IMR-90 (cell line): ENCODE data around the gene SUGCT. TPM values are rescaled to one million over a fixed set of nuclear protein-coding genes. Genes with fewer than 3 reads are reported as not detected.

ENCODE experiments used
- ATAC-seq: fragments of 200-7000 bp; cut with Tn5 transposase; 2 replicates; pipeline ENCODE4 v1.9.1; 2020; ENCODE audit warnings: low read depth, mild to moderate bottlenecking, moderate library complexity
- BruUV-seq: library from RNA; stranded (reverse); fragments of 400-500 nt; replicated peaks from 2 replicates; lab custom pipeline; 2021; lab: Mats Ljungman, UMichigan
- CTCF ChIA-PET: fragments of 300-600 bp; formaldehyde crosslinking; extraction: SDS; loops from one replicate; lab custom pipeline; 2021; ENCODE audit warnings: antibody characterized with exemption; lab: Yijun Ruan, JAX
- POLR2A ChIA-PET: fragments of 300-600 bp; sonication (Branson Sonifier 250); formaldehyde crosslinking; loops from one replicate; lab custom pipeline; 2022; ENCODE audit warnings: antibody characterized with exemption; ENCODE audit not compliant: unreplicated experiment; lab: Charles Lee
- DNase-seq: peaks from one replicate; pipeline ENCODE4 v3.0.0; 2013
- H2AFZ ChIP-seq: replicated peaks from 2 replicates; pipeline ENCODE3; 2013; ENCODE audit warnings: low read length, mild to moderate bottlenecking; ENCODE audit not compliant: poor library complexity
- H2AK5ac ChIP-seq: 2 replicates; pipeline ENCODE4 v1.6.1; 2013; ENCODE audit warnings: low read depth, low read length, inconsistent platforms
- H2AK9ac ChIP-seq: replicated peaks from 2 replicates; pipeline ENCODE3; 2013; ENCODE audit warnings: mild to moderate bottlenecking, low read depth, low read length, moderate library complexity; ENCODE audit not compliant: poor library complexity
- H2BK120ac ChIP-seq: 2 replicates; pipeline ENCODE4 v1.6.1; 2013; ENCODE audit warnings: low read depth, low read length, inconsistent platforms
- H2BK15ac ChIP-seq: 3 replicates; pipeline ENCODE4 v1.6.1; 2013; ENCODE audit warnings: low read depth, low read length, inconsistent platforms
- H2BK20ac ChIP-seq: 2 replicates; pipeline ENCODE4 v1.6.1; 2013; ENCODE audit warnings: low read depth, mild to moderate bottlenecking, inconsistent platforms, low read length, moderate library complexity
- H2BK5ac ChIP-seq: 2 replicates; pipeline ENCODE4 v1.6.1; 2013; ENCODE audit warnings: mild to moderate bottlenecking, low read depth, low read length, inconsistent platforms; ENCODE audit not compliant: poor library complexity, severe bottlenecking
- H3K14ac ChIP-seq: replicated peaks from 2 replicates; pipeline ENCODE4 v1.6.1; 2013; ENCODE audit warnings: low read depth, low read length, inconsistent platforms
- H3K18ac ChIP-seq: 2 replicates; pipeline ENCODE4 v1.6.1; 2013; ENCODE audit warnings: low read depth, low read length, control low read depth
- H3K23ac ChIP-seq: 2 replicates; pipeline ENCODE4 v1.6.1; 2013; ENCODE audit warnings: low read depth, low read length, inconsistent platforms
- H3K27ac ChIP-seq: 2 replicates; pipeline ENCODE4 v1.5.1; 2013; ENCODE audit warnings: mild to moderate bottlenecking, control low read depth, low read length; ENCODE audit not compliant: insufficient read depth
- H3K27me3 ChIP-seq: 2 replicates; pipeline ENCODE4 v1.6.1; 2013; ENCODE audit warnings: low read length; ENCODE audit not compliant: control insufficient read depth, insufficient read depth
- H3K36me3 ChIP-seq: 2 replicates; pipeline ENCODE4 v1.6.1; 2013; ENCODE audit warnings: low read length, mixed read lengths; ENCODE audit not compliant: control insufficient read depth, insufficient read depth
- H3K4ac ChIP-seq: 2 replicates; pipeline ENCODE4 v1.6.1; 2013; ENCODE audit warnings: low read depth, low read length, inconsistent platforms
- H3K4me1 ChIP-seq: 2 replicates; pipeline ENCODE4 v1.6.1; 2013; ENCODE audit warnings: low read length, mixed read lengths; ENCODE audit not compliant: control insufficient read depth, insufficient read depth
- H3K4me2 ChIP-seq: 2 replicates; pipeline ENCODE4 v1.6.1; 2013; ENCODE audit warnings: low read depth, mild to moderate bottlenecking, control low read depth, low read length, moderate library complexity
- H3K4me3 ChIP-seq: 2 replicates; pipeline ENCODE4 v1.5.1; 2013; ENCODE audit warnings: low read depth, mild to moderate bottlenecking, control low read depth, low read length, moderate library complexity; ENCODE audit not compliant: insufficient read depth
- H3K56ac ChIP-seq: 2 replicates; pipeline ENCODE4 v1.6.1; 2013; ENCODE audit warnings: low read length, inconsistent platforms; ENCODE audit not compliant: insufficient read depth; ENCODE audit errors: extremely low read depth
- H3K79me1 ChIP-seq, 2 experiments: 2 replicates each; pipeline ENCODE4 v1.6.1; 2013; ENCODE audit warnings: low read length in 2 of 2, inconsistent platforms in 1 of 2, low read depth in 1 of 2
- H3K9ac ChIP-seq: 2 replicates; pipeline ENCODE4 v1.6.1; 2013; ENCODE audit warnings: low read depth, low read length, control low read depth
- H3K9me1 ChIP-seq: 2 replicates; pipeline ENCODE4 v1.6.1; 2013; ENCODE audit warnings: low read length, inconsistent platforms; ENCODE audit not compliant: insufficient read depth
- H3K9me3 ChIP-seq: 2 replicates; pipeline ENCODE4 v1.6.1; 2013; ENCODE audit warnings: low read length; ENCODE audit not compliant: control insufficient read depth, insufficient read depth
- H4K20me1 ChIP-seq: 2 replicates; pipeline ENCODE4 v1.6.1; 2013; ENCODE audit warnings: low read length, inconsistent platforms; ENCODE audit not compliant: insufficient read depth
- H4K5ac ChIP-seq: 2 replicates; pipeline ENCODE4 v1.6.1; 2013; ENCODE audit warnings: mild to moderate bottlenecking, low read depth, low read length, control low read depth
- H4K8ac ChIP-seq, 2 experiments: 2 replicates each; pipeline ENCODE4 v1.6.1; 2013; ENCODE audit warnings: low read depth in 2 of 2, low read length in 2 of 2, control low read depth in 1 of 2, inconsistent platforms in 1 of 2
- H4K91ac ChIP-seq: 2 replicates; pipeline ENCODE4 v1.6.1; 2013; ENCODE audit warnings: low read depth, low read length, inconsistent platforms; ENCODE audit not compliant: insufficient read depth
- BHLHE40 ChIP-seq: fragments of 150-350 bp; IDR thresholded peaks from 2 replicates; pipeline ENCODE4 v1.6.1; 2016; ENCODE audit warnings: mild to moderate bottlenecking, low read depth, low read length
- CEBPB ChIP-seq: IDR thresholded peaks from 2 replicates; pipeline ENCODE4 v1.6.1; 2012; ENCODE audit warnings: low read depth, low read length, improper control_type of control experiment
- CHD1 ChIP-seq: IDR thresholded peaks from 2 replicates; pipeline ENCODE4 v1.6.1; 2012; ENCODE audit warnings: low read depth, low read length, improper control_type of control experiment
- FOS ChIP-seq: fragments of 150-350 bp; IDR thresholded peaks from 2 replicates; pipeline ENCODE4 v1.6.1; 2016; ENCODE audit warnings: low read depth, low read length
- MAZ ChIP-seq: IDR thresholded peaks from 2 replicates; pipeline ENCODE4 v1.6.1; 2012; ENCODE audit warnings: low read depth, mild to moderate bottlenecking, low read length, improper control_type of control experiment, moderate library complexity, borderline replicate concordance
- MXI1 ChIP-seq: IDR thresholded peaks from 2 replicates; pipeline ENCODE4 v1.6.1; 2012; ENCODE audit warnings: low read depth, mild to moderate bottlenecking, low read length, moderate library complexity, borderline replicate concordance
- POLR2A ChIP-seq: IDR thresholded peaks from 2 replicates; pipeline ENCODE4 v1.6.1; 2012; ENCODE audit warnings: mild to moderate bottlenecking, low read depth, low read length
- RCOR1 ChIP-seq: IDR thresholded peaks from 2 replicates; pipeline ENCODE4 v1.6.1; 2012; ENCODE audit warnings: mild to moderate bottlenecking, low read length, improper control_type of control experiment; ENCODE audit not compliant: insufficient replicate concordance
- WGBS, 2 experiments: methylation state at CpG; one replicate each; pipeline versions ENCODE4 v1.1.5 to v1.1.7; 2013; ENCODE audit warnings: missing lambda C conversion rate in 2 of 2; ENCODE audit not compliant: insufficient read length in 1 of 2; ENCODE audit errors: extremely low coverage in 2 of 2; 5-methylcytosine and 5-hydroxymethylcytosine counted together
- dilution Hi-C: fragments of 300-500 bp; cut with HindIII; formaldehyde crosslinking; loops from one replicate; pipeline ENCODE4 v1.14.3; 2018; ENCODE audit warnings: low sequenced_read_pairs; ENCODE audit not compliant: unreplicated experiment
- in situ Hi-C: fragments of 300-500 bp; cut with MboI; formaldehyde crosslinking; loops from 3 replicates; pipeline ENCODE4 v1.14.3; 2019; ENCODE audit warnings: low sequenced_read_pairs, inconsistent platforms, mixed read lengths
- intact Hi-C: fragments of 100-400 bp; cut with micrococcal nuclease; formaldehyde crosslinking; loops from 2 replicates; pipeline ENCODE4 v1.10.0; 2022
- polyA plus RNA-seq, 3 experiments: library from polyadenylated mRNA; depleted of rRNA; stranded (reverse); fragments of >200 nt; gene quantifications; 2 replicates each; pipeline ENCODE4 v1.2.3, GENCODE V29; 2012; ENCODE audit warnings: low replicate concordance in 1 of 3
- total RNA-seq: library from RNA; depleted of rRNA; stranded (reverse); fragments of >200 nt; gene quantifications from 2 replicates; pipeline ENCODE4 v1.2.3, GENCODE V29; 2012

SUGCT gene
- total and polyA plus RNA-seq, 2 of the 4 experiments (the other 2 are of a cell fraction): 5.9 to 8.3 TPM

- ATAC-seq (peak; percentile 98), DNase-seq (peak; percentile 95)
- Histone ChIP-seq H4K20me1 (no peaks in the 10 kb centered on the region), H3K36me3 (no peaks in the 10 kb centered on the region), H2AK9ac (no peak overlapping the region), H3K9ac (no peak overlapping the region), H3K23ac (peak overlapping the region; percentile 31), H3K18ac (peak overlapping the region; percentile 5; the same call in 1 of the 2 replicates), H3K4me1 (peaks cover 11% of the 10 kb centered on the region), H3K9me1 (peaks cover 9% of the 10 kb centered on the region), H2BK15ac (peak overlapping the region; percentile 79), H3K56ac (peak overlapping the region; percentile 76), H3K9me3 (no peaks in the 10 kb centered on the region), H2BK20ac (peak overlapping the region; percentile 99), H4K8ac (peak overlapping the region; percentile 35 to 90), H3K14ac (peak overlapping the region; percentile 11; the same call in 1 of the 2 replicates), H4K91ac (peak overlapping the region; percentile 76), H2AK5ac (peak overlapping the region; percentile 26), H2AFZ (peak overlapping the region; percentile 52), H3K4me2 (peak overlapping the region; percentile 15; the same call in 1 of the 2 replicates), H3K79me1 (peaks cover 0 to 7% of the 10 kb centered on the region in 2 experiments; a peak in 1 of 4 replicates), H4K5ac (peak overlapping the region; percentile 10; the same call in 1 of the 2 replicates), H3K27me3 (no peaks in the 10 kb centered on the region), H2BK120ac (peak overlapping the region; percentile 99), H3K4me3 (no peak overlapping the region), H2BK5ac (peak overlapping the region; percentile 96), H3K4ac (peak overlapping the region; percentile 71), H3K27ac (peak overlapping the region; percentile 85)
- BruUV-seq: no TSS peak
- ChIA-PET POLR2A (no interaction called here), CTCF (no interaction called here)
- in situ Hi-C loops: no loop called here
- peak; percentile 24; the same call in 1 of the 2 replicates for TF ChIP-seq MXI1
- TF ChIP-seq POLR2A: no peak
- 0 out of 2 replicates have a peak, but pooled peaks have one; percentile 26 for TF ChIP-seq CHD1
- no peak for TF ChIP-seq MAZ
- peak; percentile 62 for TF ChIP-seq RCOR1
- TF ChIP-seq BHLHE40: no peak
- peak; percentile 48; the same call in 1 of the 2 replicates for TF ChIP-seq CEBPB
- 0 out of 2 replicates have a peak, but pooled peaks have one; percentile 48 for TF ChIP-seq FOS
- WGBS, 2 experiments: 0% methylated on average over 1 of the region's 1 CpG; no CpG with 5 or more reads in 1 of the 2 experiments
- intact Hi-C loops: loop anchor here (1.0 kb wide), 1 partner anchor 32 kb away; no protein-coding TSS in a partner anchor
- dilution Hi-C loops: no loop called here
Measured at GRCh38 chr7:40437498-40437897, 302.7 kb downstream of the SUGCT start.
